HCT116 (cell line): ENCODE results near the gene LGALS4. TPM values are rescaled to one million over a fixed set of nuclear protein-coding genes. Genes with fewer than 3 reads are reported as not detected.
"Not testable (repeated sequence)": the region's sequence is repeated elsewhere in the genome, so short reads cannot be mapped to it uniquely, and the experiment has no call there.

ENCODE experiments used
- ATAC-seq: fragments of 200-7000 bp; cut with Tn5 transposase; 2 replicates; pipeline ENCODE4 v1.9.1; 2020; ENCODE audit warnings: mild to moderate bottlenecking, moderate library complexity
- BruUV-seq: library from RNA; stranded (reverse); fragments of 400-500 nt; replicated peaks from 2 replicates; lab custom pipeline; 2021; lab: Mats Ljungman, UMichigan
- CTCF ChIA-PET: fragments of 300-600 bp; sonication (Branson Sonifier 250); formaldehyde crosslinking; loops from one replicate; lab custom pipeline; 2021; ENCODE audit warnings: antibody characterized with exemption; lab: Charles Lee
- POLR2A ChIA-PET: fragments of 300-600, 350-600 bp; sonication (Branson Sonifier 250); formaldehyde crosslinking; loops from one replicate; lab custom pipeline; 2021; ENCODE audit warnings: antibody characterized with exemption; lab: Charles Lee
- RAD21 ChIA-PET, 2 experiments: fragments of 300-600 bp; sonication (Branson Sonifier 250); formaldehyde crosslinking; loops; one replicate each; lab custom pipeline; 2023; ENCODE audit warnings: low total read pairs in 2 of 2; ENCODE audit not compliant: uncharacterized antibody in 2 of 2, unreplicated experiment in 2 of 2, low non-redundant PET in 1 of 2; lab: Charles Lee
- DNase-seq: peaks from one replicate; pipeline ENCODE4 v3.0.0-alpha.2; 2010; ENCODE audit warnings: low read depth, low spot score
- H2AFZ ChIP-seq: fragments of 200-600 bp; shearing (Covaris generic), sonication (generic); 2 replicates; pipeline ENCODE4 v1.6.1; 2017; ENCODE audit warnings: low read depth, mixed run types, mixed read lengths, antibody characterized with exemption, low read length; ENCODE audit not compliant: poor library complexity, severe bottlenecking
- H3K27ac ChIP-seq: 2 replicates; pipeline ENCODE4 v1.5.1; 2012; ENCODE audit warnings: low read depth, low read length
- H3K27me3 ChIP-seq: fragments of 200-600 bp; sonication (generic); 2 replicates; pipeline ENCODE4 v1.6.1; 2016; ENCODE audit warnings: mixed run types, low read length, mixed read lengths; ENCODE audit not compliant: insufficient read depth
- H3K36me3 ChIP-seq, 2 experiments: fragments of 200-500 bp in 1 of 2; fragments of 200-600 bp in 1 of 2; sonication (Bioruptor generic) in 1 of 2; sonication (generic) in 1 of 2; 2 replicates each; pipeline versions ENCODE4 v1.5.1 to v1.6.1; 2014 to 2016; ENCODE audit warnings: low read length in 2 of 2, inconsistent platforms in 1 of 2, mixed read lengths in 1 of 2, mixed run types in 1 of 2; ENCODE audit not compliant: insufficient read depth in 2 of 2, control insufficient read depth in 1 of 2
- H3K4me1 ChIP-seq, 2 experiments: fragments of 200-600 bp in 1 of 2; sonication (generic) in 1 of 2; 2 replicates each; pipeline versions ENCODE4 v1.5.1 to v1.6.1; 2012 to 2017; ENCODE audit warnings: low read length in 2 of 2, inconsistent platforms in 1 of 2, mild to moderate bottlenecking in 1 of 2, mixed read lengths in 1 of 2, mixed run types in 1 of 2, moderate library complexity in 1 of 2; ENCODE audit not compliant: insufficient read depth in 2 of 2, control insufficient read depth in 1 of 2
- H3K4me2 ChIP-seq: fragments of 200-600 bp; sonication (generic); 2 replicates; pipeline ENCODE4 v1.6.1; 2017; ENCODE audit warnings: mixed run types, low read length, mixed read lengths
- H3K4me3 ChIP-seq, 2 experiments: fragments of 200-600 bp in 1 of 2; sonication (generic) in 1 of 2; replicated peaks in 1 of 2; 2 replicates each; pipeline ENCODE4 v1.5.1; 2011 to 2016; ENCODE audit warnings: low read length in 2 of 2, control low read depth in 1 of 2, low read depth in 1 of 2, mild to moderate bottlenecking in 1 of 2, mixed read lengths in 1 of 2, mixed run types in 1 of 2
- H3K79me2 ChIP-seq: fragments of 200-600 bp; sonication (generic); 2 replicates; pipeline ENCODE4 v1.6.1; 2017; ENCODE audit warnings: mild to moderate bottlenecking, mixed run types, low read length, moderate library complexity, mixed read lengths; ENCODE audit not compliant: insufficient read depth
- H3K9ac ChIP-seq: fragments of 200-600 bp; sonication (generic); 2 replicates; pipeline ENCODE4 v1.6.1; 2016; ENCODE audit warnings: low read length, mixed read lengths
- H3K9me2 ChIP-seq: fragments of 200-600 bp; sonication (generic), shearing (Covaris generic); 2 replicates; pipeline ENCODE4 v1.6.1; 2017; ENCODE audit warnings: mixed run types, mild to moderate bottlenecking, moderate library complexity; ENCODE audit not compliant: insufficient read depth
- H3K9me3 ChIP-seq, 2 experiments: fragments of 200-500 bp in 1 of 2; fragments of 200-600 bp in 1 of 2; sonication (Bioruptor generic) in 1 of 2; sonication (generic) in 1 of 2; 2 replicates each; pipeline ENCODE4 v1.6.1; 2014 to 2017; ENCODE audit warnings: low read length in 2 of 2, mixed read lengths in 2 of 2, inconsistent platforms in 1 of 2, low read depth in 1 of 2, mild to moderate bottlenecking in 1 of 2, mixed run types in 1 of 2, moderate library complexity in 1 of 2; ENCODE audit not compliant: control insufficient read depth in 1 of 2, insufficient read depth in 1 of 2
- H4K20me1 ChIP-seq: fragments of 200-600 bp; sonication (generic), shearing (Covaris generic); 2 replicates; pipeline ENCODE4 v1.6.1; 2017; ENCODE audit warnings: mixed run types, mild to moderate bottlenecking, moderate library complexity; ENCODE audit not compliant: insufficient read depth
- EZH2 ChIP-seq: fragments of 200-600 bp; sonication (generic); IDR thresholded peaks from 2 replicates; pipeline ENCODE4 v1.6.1; 2017; ENCODE audit warnings: antibody characterized with exemption, mixed run types
- EZH2phosphoT487 ChIP-seq: fragments of 200-600 bp; IDR thresholded peaks from 2 replicates; pipeline ENCODE4 v1.6.1; 2018; ENCODE audit warnings: antibody characterized with exemption, borderline replicate concordance
- FOSL1 ChIP-seq: IDR thresholded peaks from 2 replicates; pipeline ENCODE4 v1.6.1; 2012; ENCODE audit warnings: low read depth
- JUND ChIP-seq: IDR thresholded peaks from 2 replicates; pipeline ENCODE4 v1.6.1; 2012
- POLR2AphosphoS5 ChIP-seq: IDR thresholded peaks from 2 replicates; pipeline ENCODE4 v1.6.1; 2011; ENCODE audit warnings: mild to moderate bottlenecking, low read depth, low read length, moderate library complexity
- RAD21 ChIP-seq: IDR thresholded peaks from 2 replicates; pipeline ENCODE4 v1.6.1; 2012; ENCODE audit warnings: low read depth, mild to moderate bottlenecking
- SIN3A ChIP-seq: IDR thresholded peaks from 2 replicates; pipeline ENCODE4 v1.6.1; 2012; ENCODE audit warnings: low read depth
- TCF7L2 ChIP-seq: IDR thresholded peaks from 2 replicates; pipeline ENCODE4 v1.7.0; 2011; ENCODE audit warnings: borderline replicate concordance, inconsistent platforms; ENCODE audit not compliant: insufficient read depth, insufficient read length; ENCODE audit errors: extremely low read depth
- intact Hi-C: fragments of 100-400 bp; cut with micrococcal nuclease; formaldehyde crosslinking; loops from 2 replicates; pipeline ENCODE4 v1.10.0; 2022
- total RNA-seq: library from RNA; stranded (reverse); gene quantifications from one replicate; pipeline ENCODE4 v1.2.1, GENCODE V29; 2021; ENCODE audit not compliant: unreplicated experiment
- TF ChIP-seq, protein P1 (sequence below): IDR thresholded peaks from 2 replicates; pipeline ENCODE4 v1.6.1; 2012
- TF ChIP-seq, protein P2 (sequence below): IDR thresholded peaks from 2 replicates; pipeline ENCODE4 v1.6.1; 2012

The LGALS4 gene
- total RNA-seq, 1 experiment from 2014 or later, result 0.86 TPM

- POLR2A ChIA-PET, result no interaction called here
- no peaks in the 10 kb centered on the region for H3K9me3 ChIP-seq
- H3K9me2 ChIP-seq, result no peaks in the 10 kb centered on the region
- H3K79me2 ChIP-seq, result no peaks in the 10 kb centered on the region
- no peaks in the 10 kb centered on the region for H3K36me3 ChIP-seq
- RAD21 ChIA-PET, result interaction anchor here in 1 of 2 experiments (0.6 kb wide), 1 partner anchor 124 kb away, joined by 3 read pairs; no protein-coding TSS in a partner anchor
- H3K4me1 ChIP-seq, result peaks cover 0 to 5% of the 10 kb centered on the region in 2 experiments; a peak in 2 of 4 replicates
- intact Hi-C loops, result no loop called here
- CTCF ChIA-PET, result no interaction called here
- H4K20me1 ChIP-seq, result no peaks in the 10 kb centered on the region
- no peaks in the 10 kb centered on the region for H3K27me3 ChIP-seq
- no peak overlapping the region for H3K27ac ChIP-seq
- BruUV-seq, result no TSS peak
- H2AFZ ChIP-seq, result no peak overlapping the region
- H3K4me3 ChIP-seq, result no peak overlapping the region
- H3K9ac ChIP-seq, result no peak overlapping the region
- no peak overlapping the region for H3K4me2 ChIP-seq
- DNase-seq (no peak), ATAC-seq (no peak)
- TF ChIP-seq JUND (no peak), POLR2AphosphoS5 (no peak), SIN3A (no peak), RAD21 (no peak), FOSL1 (no peak), EZH2 (no peak), TCF7L2 (no peak), EZH2phosphoT487 (no peak)
- TF ChIP-seq, protein P1, sequence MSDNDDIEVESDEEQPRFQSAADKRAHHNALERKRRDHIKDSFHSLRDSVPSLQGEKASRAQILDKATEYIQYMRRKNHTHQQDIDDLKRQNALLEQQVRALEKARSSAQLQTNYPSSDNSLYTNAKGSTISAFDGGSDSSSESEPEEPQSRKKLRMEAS, result no peak
- TF ChIP-seq, protein P2, sequence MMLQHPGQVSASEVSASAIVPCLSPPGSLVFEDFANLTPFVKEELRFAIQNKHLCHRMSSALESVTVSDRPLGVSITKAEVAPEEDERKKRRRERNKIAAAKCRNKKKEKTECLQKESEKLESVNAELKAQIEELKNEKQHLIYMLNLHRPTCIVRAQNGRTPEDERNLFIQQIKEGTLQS, result no peak
These were observed 3.0 kb downstream of the LGALS4 start for GRCh38 chr19:38809592-38810252.

DNA sequence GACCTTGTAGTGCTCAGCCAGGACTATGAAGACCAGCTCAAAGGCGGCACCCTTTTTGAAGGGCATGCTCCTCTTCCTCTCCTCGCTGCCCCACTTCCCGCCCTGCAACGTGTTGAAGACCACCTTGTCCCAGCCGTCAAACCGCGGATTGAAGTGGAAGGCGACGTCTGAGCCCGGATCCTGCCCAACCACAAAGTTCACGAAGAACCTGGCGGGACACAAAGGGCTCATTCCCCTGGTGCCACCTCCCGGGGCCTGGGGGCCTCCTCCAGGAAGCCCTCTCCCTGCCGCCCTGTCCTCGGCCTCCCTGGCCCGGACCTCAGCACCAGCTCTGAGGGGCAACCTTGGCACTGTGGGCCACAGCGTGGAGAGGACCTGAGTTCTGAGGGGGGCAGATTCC lies 4.0 kb downstream of the LGALS4 start:
- no peak for TF ChIP-seq EZH2phosphoT487
- Histone ChIP-seq H3K9me2 (no peaks in the 10 kb centered on the region), H3K9me3 (no peaks in the 10 kb centered on the region), H2AFZ (no peak overlapping the region), H3K4me3 (no peak overlapping the region), H3K27me3 (no peaks in the 10 kb centered on the region), H4K20me1 (no peaks in the 10 kb centered on the region), H3K4me2 (no peak overlapping the region), H3K27ac (no peak overlapping the region), H3K4me1 (peaks cover 0 to 5% of the 10 kb centered on the region in 2 experiments; a peak in 2 of 4 replicates), H3K9ac (no peak overlapping the region), H3K36me3 (no peaks in the 10 kb centered on the region), H3K79me2 (no peaks in the 10 kb centered on the region)
- no peak for ATAC-seq
- RAD21 ChIA-PET, result no interaction called here
- no TSS peak for BruUV-seq
- intact Hi-C loops, result no loop called here
- POLR2A ChIA-PET, result interaction anchor here (1.1 kb wide), 1 partner anchor 14 kb away, joined by 4 read pairs; no protein-coding TSS in a partner anchor
- CTCF ChIA-PET, result no interaction called here
- DNase-seq, result no peak

- H4K20me1 ChIP-seq, intact Hi-C loops, CTCF ChIA-PET, H3K79me2 ChIP-seq, H3K27ac ChIP-seq, ATAC-seq, H3K4me1 ChIP-seq, H3K4me3 ChIP-seq, BruUV-seq, H3K27me3 ChIP-seq, DNase-seq, H3K4me2 ChIP-seq, H3K36me3 ChIP-seq, H2AFZ ChIP-seq, H3K9me3 ChIP-seq, H3K9ac ChIP-seq, RAD21 ChIA-PET, H3K9me2 ChIP-seq: not testable (repeated sequence)
- POLR2A ChIA-PET, result interaction anchor here (1.1 kb wide), 1 partner anchor 15 kb away, joined by 4 read pairs; no protein-coding TSS in a partner anchor
These were observed 5.2 kb downstream of the LGALS4 start for GRCh38 chr19:38807374-38808098.
